IPS-18c (cell line): ENCODE measurements around the gene LIMK2.

ENCODE experiments used
- H3K4me3 ChIP-seq: 2 replicates; pipeline ENCODE4 v1.7.0; 2013; ENCODE audit warnings: low read depth, mild to moderate bottlenecking, low read length, moderate library complexity; ENCODE audit not compliant: insufficient read depth
- H3K9me3 ChIP-seq: one replicate; pipeline ENCODE4 v1.6.1; 2013; ENCODE audit warnings: mild to moderate bottlenecking, low read length, moderate library complexity; ENCODE audit not compliant: control insufficient read depth, insufficient read depth

LIMK2 gene

GRCh38 chr22:31277741-31278140 lies 65.6 kb downstream of the LIMK2 start:
- no peak overlapping the region for H3K4me3 ChIP-seq
- H3K9me3 ChIP-seq, result no peaks in the 10 kb centered on the region

- H3K9me3 ChIP-seq, result no peaks in the 10 kb centered on the region
These were observed 66.1 kb downstream of the LIMK2 start for GRCh38 chr22:31278151-31278621.

GRCh38 chr22:31278626-31279326 lies 66.7 kb downstream of the LIMK2 start:
- Histone ChIP-seq H3K4me3 (no peak overlapping the region), H3K9me3 (no peaks in the 10 kb centered on the region)

More at GRCh38 chr22:31278151-31278621, 66.1 kb downstream of the LIMK2 start:
- H3K4me3 ChIP-seq, result no peak overlapping the region

GRCh38 chr22:31279327-31279669 lies 67.2 kb downstream of the LIMK2 start:
- no peaks in the 10 kb centered on the region for H3K9me3 ChIP-seq
- H3K4me3 ChIP-seq, result no peak overlapping the region

GRCh38 chr22:31279821-31280505 lies 67.9 kb downstream of the LIMK2 start:
- H3K9me3 ChIP-seq, result no peaks in the 10 kb centered on the region

GRCh38 chr22:31281733-31282132 lies 69.6 kb downstream of the LIMK2 start:
- Histone ChIP-seq H3K4me3 (no peak overlapping the region), H3K9me3 (no peaks in the 10 kb centered on the region)

More at GRCh38 chr22:31279821-31280505, 67.9 kb downstream of the LIMK2 start:
- no peak overlapping the region for H3K4me3 ChIP-seq

GRCh38 chr22:31282748-31283468 lies 70.8 kb downstream of the LIMK2 start:
- Histone ChIP-seq H3K4me3 (no peak overlapping the region), H3K9me3 (no peaks in the 10 kb centered on the region)

- H3K4me3 ChIP-seq, result no peak overlapping the region
- H3K9me3 ChIP-seq, result no peaks in the 10 kb centered on the region
These were observed 72.4 kb downstream of the LIMK2 start for GRCh38 chr22:31284281-31285155.

- no peaks in the 10 kb centered on the region for H3K9me3 ChIP-seq
These were observed 74.5 kb downstream of the LIMK2 start for GRCh38 chr22:31286360-31287255.

GRCh38 chr22:31287818-31288495 lies 75.9 kb downstream of the LIMK2 start:
- Histone ChIP-seq H3K9me3 (peaks cover 2% of the 10 kb centered on the region), H3K4me3 (no peak overlapping the region)

More at GRCh38 chr22:31286360-31287255, 74.5 kb downstream of the LIMK2 start:
- H3K4me3 ChIP-seq, result no peak overlapping the region

GRCh38 chr22:31288496-31289240 lies 76.6 kb downstream of the LIMK2 start:
- H3K9me3 ChIP-seq, result peaks cover 2% of the 10 kb centered on the region
- H3K4me3 ChIP-seq, result no peak overlapping the region

GRCh38 chr22:31289344-31289743 lies 77.2 kb downstream of the LIMK2 start:
- Histone ChIP-seq H3K4me3 (no peak overlapping the region), H3K9me3 (peaks cover 2% of the 10 kb centered on the region)

GRCh38 chr22:31290494-31291471 lies 78.7 kb downstream of the LIMK2 start:
- H3K9me3 ChIP-seq, result peaks cover 2% of the 10 kb centered on the region
- peak overlapping the region; percentile 67 for H3K4me3 ChIP-seq
